ENCODE results near the gene CHRNA4.

CHRNA4 gene

DNA sequence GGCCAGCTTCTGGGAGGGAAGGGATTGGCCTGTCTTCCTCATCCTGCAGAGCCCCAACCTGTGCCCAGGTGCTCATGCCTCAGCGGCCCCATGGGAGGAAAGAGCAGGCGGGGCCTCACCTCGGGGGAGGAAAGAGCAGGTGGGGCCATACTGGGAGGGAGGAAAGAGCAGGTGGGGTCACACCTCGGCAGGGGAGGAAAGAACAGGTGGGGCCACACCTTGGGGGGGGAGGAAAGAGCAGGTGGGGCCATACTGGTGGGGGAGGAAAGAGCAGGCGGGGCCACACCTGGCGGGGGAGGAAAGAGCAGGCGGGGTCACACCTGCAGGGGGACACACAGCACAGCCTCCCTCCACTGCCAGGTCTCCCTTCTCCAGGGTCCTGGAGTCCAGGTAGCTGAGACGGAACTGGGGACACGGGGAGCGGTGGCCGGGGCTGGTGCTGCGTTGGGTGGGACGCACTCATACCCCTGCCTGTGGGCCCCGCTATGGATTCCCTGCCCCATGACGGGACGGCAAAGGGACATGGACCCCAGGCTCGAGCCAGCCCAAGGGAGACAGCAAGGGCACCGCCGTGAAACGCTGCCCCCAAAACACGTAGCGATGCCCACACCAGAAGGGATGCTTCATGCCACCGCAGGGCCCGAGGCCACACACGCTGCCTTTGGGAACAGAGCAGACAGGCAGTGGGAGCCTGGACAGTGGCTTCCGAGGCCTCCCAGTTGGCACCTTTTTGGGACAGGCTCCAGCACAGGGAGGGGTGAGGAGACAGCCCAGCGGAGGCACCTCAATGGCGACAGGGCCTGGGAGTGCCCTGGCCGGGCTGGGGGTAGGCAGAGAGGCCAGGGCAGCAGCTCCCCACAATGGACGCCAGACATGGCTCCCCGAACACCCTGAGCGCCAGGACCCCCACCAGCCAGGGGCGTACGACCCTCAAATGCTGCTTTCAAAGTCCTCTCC is 43.3 kb upstream of the CHRNA4 start:
- H3K4me2 ChIP-seq (ENCODE audit: low read length): no peak overlapping the region
- H3K18ac ChIP-seq (ENCODE audit: low read length): no peak overlapping the region
- H3K4me3 ChIP-seq (ENCODE audit: low read depth, low read length): no peak overlapping the region
- no peak overlapping the region for H4K12ac ChIP-seq (ENCODE audit: low read depth, low read length)
- WGBS (ENCODE audit: extremely low coverage, insufficient coverage, insufficient read length): no CpG with 5 or more reads among the region's 34 CpGs
- H4K91ac ChIP-seq (ENCODE audit: low read depth, low read length): no peak overlapping the region
- no peak overlapping the region for H4K8ac ChIP-seq (ENCODE audit: low read depth, low read length)
- no peaks in the 10 kb centered on the region for H3K36me3 ChIP-seq (ENCODE audit: control insufficient read depth in 1 of 2, insufficient read depth in 2 of 2, low read length in 2 of 2)
- H3K4me1 ChIP-seq (ENCODE audit: control insufficient read depth in 1 of 2, insufficient read depth in 2 of 2, low read length in 2 of 2): no peaks in the 10 kb centered on the region
- H3K4ac ChIP-seq (ENCODE audit: low read depth, low read length): no peak overlapping the region
- no peaks in the 10 kb centered on the region for H3K79me1 ChIP-seq (ENCODE audit: low read length)
- DNase-seq: no peak
- no peaks in the 10 kb centered on the region for H3K79me2 ChIP-seq (ENCODE audit: control insufficient read depth, insufficient read depth, low read length, poor library complexity)
- no peak overlapping the region for H3K27ac ChIP-seq (ENCODE audit: low read depth, low read length)
- H2AK5ac ChIP-seq (ENCODE audit: low read length): no peak overlapping the region
- H2BK120ac ChIP-seq (ENCODE audit: insufficient read depth, low read length, poor library complexity): no peak overlapping the region
- H3K9me3 ChIP-seq (ENCODE audit: insufficient read depth, low read depth, low read length): peaks cover under 1% of the 10 kb centered on the region
- no peaks in the 10 kb centered on the region for H3K27me3 ChIP-seq (ENCODE audit: insufficient read depth, low read length)
- H2AFZ ChIP-seq (ENCODE audit: insufficient read depth, low read length, poor library complexity): no peak overlapping the region
- no peak overlapping the region for H3K14ac ChIP-seq (ENCODE audit: low read length)
- H2BK12ac ChIP-seq (ENCODE audit: low read length): no peak overlapping the region
- no peak overlapping the region for H2BK5ac ChIP-seq (ENCODE audit: low read depth, low read length, poor library complexity)
- peak overlapping the region; percentile 25 for H3K9ac ChIP-seq (ENCODE audit: low read length)
- no peak overlapping the region for H3K23ac ChIP-seq (ENCODE audit: low read length)

DNA sequence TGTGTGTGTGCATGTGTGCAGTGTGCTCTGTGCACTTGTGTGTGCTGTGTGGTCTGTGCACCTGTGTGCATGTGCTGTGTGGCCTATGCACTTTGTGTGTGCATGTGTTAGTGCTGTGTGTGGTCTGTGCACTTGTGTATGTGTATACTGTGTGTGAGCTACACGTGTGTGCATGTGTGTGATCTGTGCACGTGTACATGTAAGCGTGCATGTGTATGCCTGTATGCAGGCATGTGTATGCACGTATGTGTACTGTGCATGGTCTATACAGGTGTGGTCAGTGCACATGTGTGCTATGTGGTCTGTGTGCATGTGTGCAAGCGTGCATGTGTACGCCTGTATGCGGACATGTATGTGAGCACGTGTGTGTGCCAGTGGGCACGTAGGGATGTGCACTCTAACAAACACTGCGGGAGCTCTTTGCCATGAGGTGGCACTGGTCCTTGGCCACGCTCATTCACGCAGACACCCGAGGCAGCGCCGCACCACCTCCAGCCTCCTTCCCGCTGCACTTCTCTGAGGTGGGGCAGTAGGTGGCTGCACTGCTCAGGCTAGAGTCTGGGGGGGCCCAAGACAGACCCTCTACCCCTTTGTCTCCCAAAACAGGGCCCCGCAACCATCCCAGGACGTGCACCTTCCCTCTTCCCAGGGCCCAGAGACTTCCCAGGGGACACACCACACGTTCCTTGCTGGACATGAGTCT is 42.4 kb upstream of the CHRNA4 start:
- WGBS (ENCODE audit: extremely low coverage, insufficient coverage, insufficient read length): no CpG with 5 or more reads among the region's 19 CpGs
- Histone ChIP-seq H2AFZ (ENCODE audit: insufficient read depth, low read length, poor library complexity) (no peak overlapping the region), H2AK5ac (ENCODE audit: low read length) (no peak overlapping the region), H3K14ac (ENCODE audit: low read length) (no peak overlapping the region), H4K12ac (ENCODE audit: low read depth, low read length) (no peak overlapping the region), H3K18ac (ENCODE audit: low read length) (no peak overlapping the region), H3K4me2 (ENCODE audit: low read length) (no peak overlapping the region), H3K23ac (ENCODE audit: low read length) (peak overlapping the region; percentile 0), H3K27ac (ENCODE audit: low read depth, low read length) (no peak overlapping the region), H3K9me3 (ENCODE audit: insufficient read depth, low read depth, low read length) (no peaks in the 10 kb centered on the region), H4K8ac (ENCODE audit: low read depth, low read length) (no peak overlapping the region), H3K36me3 (ENCODE audit: control insufficient read depth in 1 of 2, insufficient read depth in 2 of 2, low read length in 2 of 2) (no peaks in the 10 kb centered on the region), H2BK12ac (ENCODE audit: low read length) (no peak overlapping the region), H3K4me1 (ENCODE audit: control insufficient read depth in 1 of 2, insufficient read depth in 2 of 2, low read length in 2 of 2) (no peaks in the 10 kb centered on the region), H3K4me3 (ENCODE audit: low read depth, low read length) (no peak overlapping the region), H3K79me2 (ENCODE audit: control insufficient read depth, insufficient read depth, low read length, poor library complexity) (no peaks in the 10 kb centered on the region), H3K79me1 (ENCODE audit: low read length) (no peaks in the 10 kb centered on the region), H4K91ac (ENCODE audit: low read depth, low read length) (no peak overlapping the region), H2BK5ac (ENCODE audit: low read depth, low read length, poor library complexity) (no peak overlapping the region), H3K4ac (ENCODE audit: low read depth, low read length) (no peak overlapping the region), H3K9ac (ENCODE audit: low read length) (peak overlapping the region; percentile 1), H3K27me3 (ENCODE audit: insufficient read depth, low read length) (no peaks in the 10 kb centered on the region), H2BK120ac (ENCODE audit: insufficient read depth, low read length, poor library complexity) (no peak overlapping the region)
- no peak for DNase-seq

DNA sequence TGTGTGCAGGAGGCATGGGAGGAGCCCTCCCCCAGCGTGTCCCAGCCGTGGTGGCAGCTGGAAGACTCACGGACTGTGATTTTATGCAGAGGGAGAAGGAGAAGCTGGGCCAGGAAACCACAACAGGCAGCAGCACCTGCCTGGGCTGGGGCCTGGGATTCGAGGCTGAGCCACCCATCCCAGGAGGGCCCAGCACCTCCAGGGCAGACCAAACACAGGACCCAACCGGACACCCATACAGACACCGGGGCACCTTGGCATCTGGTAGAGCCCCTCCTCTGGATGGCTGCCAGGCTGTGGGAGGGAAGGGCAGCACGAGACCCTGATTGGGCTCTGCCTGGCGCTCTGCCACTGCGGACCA is 41.7 kb upstream of the CHRNA4 start:
- Histone ChIP-seq H2BK120ac (ENCODE audit: insufficient read depth, low read length, poor library complexity) (no peak overlapping the region), H3K79me1 (ENCODE audit: low read length) (no peaks in the 10 kb centered on the region), H3K23ac (ENCODE audit: low read length) (no peak overlapping the region), H3K4me3 (ENCODE audit: low read depth, low read length) (no peak overlapping the region), H3K4ac (ENCODE audit: low read depth, low read length) (no peak overlapping the region), H3K9me3 (ENCODE audit: insufficient read depth, low read depth, low read length) (no peaks in the 10 kb centered on the region), H3K18ac (ENCODE audit: low read length) (no peak overlapping the region), H3K4me2 (ENCODE audit: low read length) (no peak overlapping the region), H2BK5ac (ENCODE audit: low read depth, low read length, poor library complexity) (no peak overlapping the region), H3K14ac (ENCODE audit: low read length) (no peak overlapping the region), H3K4me1 (ENCODE audit: control insufficient read depth in 1 of 2, insufficient read depth in 2 of 2, low read length in 2 of 2) (no peaks in the 10 kb centered on the region), H3K27ac (ENCODE audit: low read depth, low read length) (no peak overlapping the region), H2BK12ac (ENCODE audit: low read length) (no peak overlapping the region), H3K79me2 (ENCODE audit: control insufficient read depth, insufficient read depth, low read length, poor library complexity) (no peaks in the 10 kb centered on the region), H4K12ac (ENCODE audit: low read depth, low read length) (no peak overlapping the region), H3K36me3 (ENCODE audit: control insufficient read depth in 1 of 2, insufficient read depth in 2 of 2, low read length in 2 of 2) (no peaks in the 10 kb centered on the region), H2AK5ac (ENCODE audit: low read length) (no peak overlapping the region), H4K8ac (ENCODE audit: low read depth, low read length) (no peak overlapping the region), H2AFZ (ENCODE audit: insufficient read depth, low read length, poor library complexity) (no peak overlapping the region), H3K27me3 (ENCODE audit: insufficient read depth, low read length) (no peaks in the 10 kb centered on the region), H4K91ac (ENCODE audit: low read depth, low read length) (no peak overlapping the region), H3K9ac (ENCODE audit: low read length) (no peak overlapping the region)
- WGBS (ENCODE audit: extremely low coverage, insufficient coverage, insufficient read length): no CpG with 5 or more reads among the region's 9 CpGs
- DNase-seq: no peak

DNA sequence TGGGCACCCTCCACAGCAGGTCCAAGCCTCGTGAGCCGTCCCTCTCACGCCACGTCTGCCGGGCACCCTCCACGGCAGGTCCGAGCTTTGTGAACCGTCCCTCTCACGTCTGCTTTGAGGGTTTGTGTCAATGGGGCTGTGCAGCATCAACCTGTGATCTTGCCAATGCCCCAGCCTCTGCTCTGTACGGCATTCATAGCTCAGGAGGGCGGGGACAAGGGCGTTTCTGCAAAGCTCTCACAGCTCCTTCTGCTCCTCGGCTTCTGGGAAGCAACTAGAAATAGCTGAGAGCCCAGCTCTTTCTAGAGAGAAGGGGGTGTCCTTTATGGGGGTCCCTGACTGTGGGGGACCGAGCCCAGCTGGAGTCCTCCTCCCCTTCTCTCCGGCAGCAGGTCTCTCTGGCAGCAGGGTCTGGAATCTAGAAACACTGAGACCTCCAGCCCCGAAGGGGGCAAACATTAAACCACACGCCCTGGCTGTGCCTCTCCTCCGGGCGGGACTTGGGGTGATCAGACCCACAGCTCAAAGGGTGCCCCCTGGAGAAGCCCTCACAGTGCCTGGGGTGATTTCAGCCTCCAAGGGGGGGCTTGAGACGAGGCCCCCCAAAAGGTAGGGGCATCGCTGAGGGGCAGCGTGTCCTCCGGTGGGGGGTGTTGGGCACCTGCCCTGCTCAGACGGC is 41.2 kb upstream of the CHRNA4 start:
- H3K27me3 ChIP-seq (ENCODE audit: insufficient read depth, low read length): no peaks in the 10 kb centered on the region
- H2BK120ac ChIP-seq (ENCODE audit: insufficient read depth, low read length, poor library complexity): no peak overlapping the region
- H2AFZ ChIP-seq (ENCODE audit: insufficient read depth, low read length, poor library complexity): no peak overlapping the region
- H4K12ac ChIP-seq (ENCODE audit: low read depth, low read length): no peak overlapping the region
- no peak overlapping the region for H2AK5ac ChIP-seq (ENCODE audit: low read length)
- H3K79me1 ChIP-seq (ENCODE audit: low read length): no peaks in the 10 kb centered on the region
- WGBS (ENCODE audit: extremely low coverage, insufficient coverage, insufficient read length): no CpG with 5 or more reads among the region's 24 CpGs
- no peak overlapping the region for H3K27ac ChIP-seq (ENCODE audit: low read depth, low read length)
- no peak overlapping the region for H3K4me3 ChIP-seq (ENCODE audit: low read depth, low read length)
- H2BK12ac ChIP-seq (ENCODE audit: low read length): no peak overlapping the region
- no peak overlapping the region for H3K4me2 ChIP-seq (ENCODE audit: low read length)
- no peaks in the 10 kb centered on the region for H3K4me1 ChIP-seq (ENCODE audit: control insufficient read depth in 1 of 2, insufficient read depth in 2 of 2, low read length in 2 of 2)
- H3K14ac ChIP-seq (ENCODE audit: low read length): no peak overlapping the region
- H4K91ac ChIP-seq (ENCODE audit: low read depth, low read length): no peak overlapping the region
- no peak overlapping the region for H3K9ac ChIP-seq (ENCODE audit: low read length)
- H3K18ac ChIP-seq (ENCODE audit: low read length): no peak overlapping the region
- H3K36me3 ChIP-seq (ENCODE audit: control insufficient read depth in 1 of 2, insufficient read depth in 2 of 2, low read length in 2 of 2): no peaks in the 10 kb centered on the region
- no peak overlapping the region for H3K4ac ChIP-seq (ENCODE audit: low read depth, low read length)
- no peak for DNase-seq
- no peaks in the 10 kb centered on the region for H3K79me2 ChIP-seq (ENCODE audit: control insufficient read depth, insufficient read depth, low read length, poor library complexity)
- H3K23ac ChIP-seq (ENCODE audit: low read length): no peak overlapping the region
- H3K9me3 ChIP-seq (ENCODE audit: insufficient read depth, low read depth, low read length): no peaks in the 10 kb centered on the region
- no peak overlapping the region for H4K8ac ChIP-seq (ENCODE audit: low read depth, low read length)
- H2BK5ac ChIP-seq (ENCODE audit: low read depth, low read length, poor library complexity): no peak overlapping the region
